NCI-H1105 (cell line): ENCODE results near the gene OLFML1.
A peak's percentile ranks its signal among the peaks of the same experiment; 100 is the strongest.

ENCODE experiments used
- DNase-seq: peaks from one replicate; lab custom pipeline; 2025; lab: John Stamatoyannopoulos, UW

OLFML1 gene

GRCh38 chr11:7480113-7480512 lies 5.2 kb upstream of the OLFML1 start:
- no peak for DNase-seq

GRCh38 chr11:7484131-7484530 lies 1.2 kb upstream of the OLFML1 start:
- DNase-seq = no peak

- no peak for DNase-seq
Observed at GRCh38 chr11:7484645-7485044, 661 bp upstream of the OLFML1 start.

GRCh38 chr11:7486098-7486780 lies 933 bp downstream of the OLFML1 start:
- DNase-seq = no peak

- no peak for DNase-seq
Observed at GRCh38 chr11:7486781-7487140, 1.5 kb downstream of the OLFML1 start.

- DNase-seq = no peak
Observed at GRCh38 chr11:7487360-7487759, 2.1 kb downstream of the OLFML1 start.

- no peak for DNase-seq
Observed at GRCh38 chr11:7488681-7489080, 3.4 kb downstream of the OLFML1 start.

GRCh38 chr11:7489376-7489775 lies 4.1 kb downstream of the OLFML1 start:
- no peak for DNase-seq

- DNase-seq = no peak
Observed at GRCh38 chr11:7490054-7490453, 4.7 kb downstream of the OLFML1 start.

GRCh38 chr11:7490535-7490934 lies 5.2 kb downstream of the OLFML1 start:
- no peak for DNase-seq

- no peak for DNase-seq
Observed at GRCh38 chr11:7492253-7492652, 6.9 kb downstream of the OLFML1 start.

GRCh38 chr11:7493670-7494069 lies 8.4 kb downstream of the OLFML1 start:
- DNase-seq = no peak

GRCh38 chr11:7494086-7494745 lies 8.9 kb downstream of the OLFML1 start:
- DNase-seq = no peak

GRCh38 chr11:7495882-7496551 lies 10.7 kb downstream of the OLFML1 start:
- DNase-seq = no peak

- no peak for DNase-seq
Observed at GRCh38 chr11:7498193-7498592, 12.9 kb downstream of the OLFML1 start.

GRCh38 chr11:7499081-7499480 lies 13.8 kb downstream of the OLFML1 start:
- DNase-seq = no peak

- DNase-seq = no peak
Observed at GRCh38 chr11:7500251-7500650, 14.9 kb downstream of the OLFML1 start.

- no peak for DNase-seq
Observed at GRCh38 chr11:7501251-7501650, 15.9 kb downstream of the OLFML1 start.

GRCh38 chr11:7501894-7502293 lies 16.6 kb downstream of the OLFML1 start:
- DNase-seq = no peak

- DNase-seq = no peak
Observed at GRCh38 chr11:7506243-7506642, 20.9 kb downstream of the OLFML1 start.

GRCh38 chr11:7508087-7508486 lies 22.8 kb downstream of the OLFML1 start:
- no peak for DNase-seq

GRCh38 chr11:7509966-7510365 lies 24.7 kb downstream of the OLFML1 start:
- no peak for DNase-seq

- peak; percentile 75 for DNase-seq
Observed at GRCh38 chr11:7511401-7511800, 26.1 kb downstream of the OLFML1 start.
